H9 (cell line): ENCODE results near the gene ZNF488. TPM values are rescaled to one million over a fixed set of nuclear protein-coding genes. Genes with fewer than 3 reads are reported as not detected.

Experiments
- DNase-seq: peaks from one replicate; pipeline ENCODE4 v3.0.0-alpha.2; 2017
- H2AFZ ChIP-seq: one replicate; pipeline ENCODE4 v1.6.1; 2013; ENCODE audit warnings: mild to moderate bottlenecking, low read length, control low read depth, moderate library complexity
- H2AK5ac ChIP-seq: 2 replicates; pipeline ENCODE4 v1.6.1; 2013; ENCODE audit warnings: low read length, control low read depth, mixed read lengths; ENCODE audit not compliant: insufficient read length
- H2BK120ac ChIP-seq: one replicate; pipeline ENCODE4 v1.6.1; 2013; ENCODE audit warnings: low read depth, mild to moderate bottlenecking, low read length, control low read depth, inconsistent platforms; ENCODE audit not compliant: poor library complexity, severe bottlenecking
- H2BK12ac ChIP-seq: 2 replicates; pipeline ENCODE4 v1.6.1; 2013; ENCODE audit warnings: low read length, control low read depth, mixed read lengths, low read depth; ENCODE audit not compliant: insufficient read length
- H2BK15ac ChIP-seq: 2 replicates; pipeline ENCODE4 v1.6.1; 2013; ENCODE audit warnings: low read depth, low read length, control low read depth
- H2BK20ac ChIP-seq: one replicate; pipeline ENCODE4 v1.6.1; 2013; ENCODE audit warnings: low read depth, mild to moderate bottlenecking, low read length, control low read depth, inconsistent platforms; ENCODE audit not compliant: poor library complexity, severe bottlenecking
- H2BK5ac ChIP-seq: 2 replicates; pipeline ENCODE4 v1.6.1; 2013; ENCODE audit warnings: low read length, control low read depth, mixed read lengths; ENCODE audit not compliant: insufficient read length
- H3K14ac ChIP-seq: 2 replicates; pipeline ENCODE4 v1.6.1; 2013; ENCODE audit warnings: low read length, control low read depth; ENCODE audit not compliant: insufficient read depth
- H3K18ac ChIP-seq: 2 replicates; pipeline ENCODE4 v1.6.1; 2013; ENCODE audit warnings: low read depth, mild to moderate bottlenecking, mixed read lengths, low read length, control low read depth; ENCODE audit not compliant: insufficient read length
- H3K23ac ChIP-seq: 2 replicates; pipeline ENCODE4 v1.6.1; 2013; ENCODE audit warnings: low read length, control low read depth, mixed read lengths, low read depth; ENCODE audit not compliant: insufficient read length
- H3K23me2 ChIP-seq: 2 replicates; pipeline ENCODE4 v1.6.1; 2013; ENCODE audit warnings: low read depth, mild to moderate bottlenecking, mixed read lengths, low read length, control low read depth; ENCODE audit not compliant: insufficient read length, poor library complexity, severe bottlenecking
- H3K27ac ChIP-seq: 2 replicates; pipeline ENCODE4 v1.5.1; 2013; ENCODE audit warnings: low read length, control low read depth, mixed read lengths, low read depth; ENCODE audit not compliant: insufficient read length
- H3K27me3 ChIP-seq: 2 replicates; pipeline ENCODE4 v1.6.1; 2013; ENCODE audit warnings: low read length, control low read depth, inconsistent platforms; ENCODE audit not compliant: insufficient read depth
- H3K4ac ChIP-seq: 2 replicates; pipeline ENCODE4 v1.6.1; 2013; ENCODE audit warnings: low read depth, mild to moderate bottlenecking, control low read depth, inconsistent platforms, low read length, moderate library complexity
- H3K4me1 ChIP-seq: 2 replicates; pipeline ENCODE4 v1.6.1; 2013; ENCODE audit warnings: low read length, control low read depth, inconsistent platforms; ENCODE audit not compliant: insufficient read depth
- H3K4me2 ChIP-seq: 2 replicates; pipeline ENCODE4 v1.6.1; 2013; ENCODE audit warnings: low read length, control low read depth, mixed read lengths; ENCODE audit not compliant: insufficient read length, insufficient read depth
- H3K56ac ChIP-seq: 2 replicates; pipeline ENCODE4 v1.6.1; 2013; ENCODE audit warnings: low read depth, mild to moderate bottlenecking, mixed read lengths, low read length, control low read depth; ENCODE audit not compliant: insufficient read length
- H3K79me1 ChIP-seq: 2 replicates; pipeline ENCODE4 v1.6.1; 2013; ENCODE audit warnings: low read depth, mild to moderate bottlenecking, moderate library complexity, low read length, control low read depth, inconsistent platforms; ENCODE audit not compliant: insufficient read depth, poor library complexity, severe bottlenecking
- H3K79me2 ChIP-seq: 2 replicates; pipeline ENCODE4 v1.6.1; 2013; ENCODE audit warnings: low read length, control low read depth, inconsistent platforms; ENCODE audit not compliant: insufficient read depth
- H3K9ac ChIP-seq: 2 replicates; pipeline ENCODE4 v1.6.1; 2013; ENCODE audit warnings: low read length, control low read depth, mixed read lengths; ENCODE audit not compliant: insufficient read length; ENCODE audit errors: extremely low read depth
- H3K9me3 ChIP-seq: one replicate; pipeline ENCODE4 v1.6.1; 2013; ENCODE audit warnings: low read depth, low read length, inconsistent platforms; ENCODE audit not compliant: control insufficient read depth
- H3T11ph ChIP-seq: one replicate; pipeline ENCODE4 v1.6.1; 2013; ENCODE audit warnings: mild to moderate bottlenecking, low read length, control low read depth, inconsistent platforms
- H4K20me1 ChIP-seq: one replicate; pipeline ENCODE4 v1.6.1; 2013; ENCODE audit not compliant: control insufficient read depth, insufficient read length, insufficient read depth
- H4K5ac ChIP-seq: 2 replicates; pipeline ENCODE4 v1.6.1; 2013; ENCODE audit warnings: low read depth, mild to moderate bottlenecking, mixed read lengths, low read length, control low read depth; ENCODE audit not compliant: insufficient read length
- H4K8ac ChIP-seq: replicated peaks from 2 replicates; pipeline ENCODE4 v1.6.1; 2013; ENCODE audit warnings: low read length, control low read depth, mixed read lengths, low read depth; ENCODE audit not compliant: insufficient read length
- H4K91ac ChIP-seq: 2 replicates; pipeline ENCODE4 v1.6.1; 2013; ENCODE audit warnings: low read depth, mild to moderate bottlenecking, moderate library complexity, mixed read lengths, low read length, control low read depth; ENCODE audit not compliant: insufficient read length
- H3K27ac Mint-ChIP-seq, 3 experiments: 2 replicates in 2 of 3; 3 replicates in 1 of 3; pipeline ENCODE4 v1.8.0; 2020 to 2021; ENCODE audit warnings: mixed read lengths in 3 of 3, mild to moderate bottlenecking in 1 of 3, moderate library complexity in 1 of 3
- H3K27me3 Mint-ChIP-seq: 2 replicates; pipeline ENCODE4 v1.8.0; 2021; ENCODE audit warnings: low read depth, mild to moderate bottlenecking, moderate library complexity, mixed read lengths
- H3K36me3 Mint-ChIP-seq, 3 experiments: 2 replicates in 2 of 3; 3 replicates in 1 of 3; pipeline ENCODE4 v1.8.0; 2020 to 2021; ENCODE audit warnings: low read depth in 3 of 3, mixed read lengths in 3 of 3; ENCODE audit not compliant: insufficient read depth in 1 of 3
- H3K4me1 Mint-ChIP-seq, 2 experiments: 2 replicates each; pipeline ENCODE4 v1.8.0; 2020; ENCODE audit warnings: mixed read lengths in 2 of 2
- H3K4me3 Mint-ChIP-seq, 2 experiments: 2 replicates in 1 of 2; 3 replicates in 1 of 2; pipeline ENCODE4 v1.8.0; 2020 to 2021; ENCODE audit warnings: mild to moderate bottlenecking in 2 of 2, mixed read lengths in 2 of 2, moderate library complexity in 1 of 2
- H3K9me3 Mint-ChIP-seq, 2 experiments: 2 replicates in 1 of 2; 3 replicates in 1 of 2; pipeline ENCODE4 v1.8.0; 2020; ENCODE audit warnings: mild to moderate bottlenecking in 2 of 2, mixed read lengths in 2 of 2, moderate library complexity in 1 of 2
- CTCF ChIP-seq: fragments of 200-600 bp; sonication (generic); conservative IDR thresholded peaks from 3 replicates; pipeline ENCODE4 v1.8.0; 2021; ENCODE audit warnings: antibody characterized with exemption, mild to moderate bottlenecking
- WGBS: extraction: QIAGEN DNeasy Blood & Tissue Kit; methylation state at CpG from one replicate; pipeline ENCODE4 v1.1.7; 2013; ENCODE audit warnings: missing lambda C conversion rate, low lambda C conversion rate, mixed read lengths; ENCODE audit not compliant: insufficient read length; ENCODE audit errors: extremely low coverage; 5-methylcytosine and 5-hydroxymethylcytosine counted together
- total RNA-seq: library from RNA; stranded (reverse); gene quantifications from 2 replicates; pipeline ENCODE4 v1.2.1, GENCODE V29; 2021

Gene ZNF488
- total RNA-seq, 1 experiment from 2014 or later = 2.9 TPM

GRCh38 chr10:47383261-47384147, 589 bp downstream of the ZNF488 start:
- Histone ChIP-seq H3K4me1 (peaks cover 2% of the 10 kb centered on the region; the same call in 1 of the 2 replicates), H2BK20ac (no peak overlapping the region), H3K27ac (no peak overlapping the region), H2BK15ac (no peak overlapping the region), H4K20me1 (no peaks in the 10 kb centered on the region), H3K4ac (no peak overlapping the region), H3K23ac (no peak overlapping the region), H4K5ac (no peak overlapping the region), H3K9me3 (no peaks in the 10 kb centered on the region), H2BK120ac (no peak overlapping the region), H3K56ac (no peak overlapping the region), H3K23me2 (peaks cover 10% of the 10 kb centered on the region), H4K8ac (no peak overlapping the region), H2BK12ac (no peak overlapping the region), H2AK5ac (no peak overlapping the region), H3K27me3 (no peaks in the 10 kb centered on the region), H4K91ac (no peak overlapping the region), H3K14ac (no peak overlapping the region), H3K9ac (peak overlapping the region; percentile 9), H3T11ph (no peak overlapping the region), H3K79me1 (no peaks in the 10 kb centered on the region), H3K4me2 (peak overlapping the region; percentile 82), H2BK5ac (no peak overlapping the region), H3K18ac (no peak overlapping the region), H2AFZ (no peak overlapping the region), H3K79me2 (no peaks in the 10 kb centered on the region)
- Mint-ChIP-seq H3K9me3 (peaks cover 12 to 20% of the 10 kb centered on the region in 2 experiments), H3K4me3 (peak overlapping the region; percentile 78 to 87), H3K4me1 (peaks cover 32 to 34% of the 10 kb centered on the region in 2 experiments), H3K36me3 (peaks cover 2 to 8% (median 5%) of the 10 kb centered on the region in 3 experiments; a peak in 5 of 7 replicates), H3K27me3 (peaks cover 54% of the 10 kb centered on the region), H3K27ac (peak overlapping the region; percentile 9 to 81 (median 50); a peak in 5 of 7 replicates)
- DNase-seq = peak; percentile 84
- no CpG with 5 or more reads among the region's 9 CpGs for WGBS
- TF ChIP-seq CTCF = no peak
